ENCODE data around the gene GPSM3.
A peak's percentile ranks its signal among the peaks of the same experiment; 100 is the strongest.
"Not testable (repeated sequence)": the region's sequence is repeated elsewhere in the genome, so short reads cannot be mapped to it uniquely, and the experiment has no call there.

Gene GPSM3

DNA sequence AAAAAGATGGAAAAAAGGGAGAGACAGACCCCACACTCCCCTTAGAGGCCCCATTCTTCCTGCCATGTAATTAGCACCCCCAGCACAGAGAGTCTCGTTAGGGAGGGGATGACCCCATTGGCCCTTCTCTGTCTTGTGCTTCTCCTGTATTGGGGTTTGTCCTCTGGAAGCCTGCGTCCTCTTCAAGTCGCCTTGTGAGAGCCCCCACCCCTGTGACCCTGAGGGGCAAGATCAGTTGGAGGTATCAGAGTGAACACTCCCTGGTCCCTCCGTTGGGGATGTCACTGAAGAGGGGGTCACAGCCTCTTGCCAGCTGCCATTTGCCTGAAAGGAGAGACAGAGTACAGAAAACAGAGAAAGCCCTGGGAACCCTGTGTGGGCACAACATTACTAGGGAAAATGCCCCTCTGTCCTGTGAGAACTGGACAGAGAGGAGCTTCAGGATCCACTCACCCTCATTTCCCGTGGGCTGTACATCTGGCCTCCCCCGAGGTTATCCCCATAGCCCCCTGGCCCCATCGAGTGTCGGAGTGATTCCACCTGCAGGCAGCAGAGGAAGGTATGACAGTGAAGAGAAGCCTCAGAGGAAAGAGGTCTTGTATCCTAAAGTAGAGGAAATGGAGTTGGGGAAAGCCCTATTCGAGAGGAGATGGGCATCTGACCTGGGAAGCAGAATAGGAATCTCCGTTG, 6.1 kb downstream of the GPSM3 start:
- DNase-seq = not testable (repeated sequence)

DNA sequence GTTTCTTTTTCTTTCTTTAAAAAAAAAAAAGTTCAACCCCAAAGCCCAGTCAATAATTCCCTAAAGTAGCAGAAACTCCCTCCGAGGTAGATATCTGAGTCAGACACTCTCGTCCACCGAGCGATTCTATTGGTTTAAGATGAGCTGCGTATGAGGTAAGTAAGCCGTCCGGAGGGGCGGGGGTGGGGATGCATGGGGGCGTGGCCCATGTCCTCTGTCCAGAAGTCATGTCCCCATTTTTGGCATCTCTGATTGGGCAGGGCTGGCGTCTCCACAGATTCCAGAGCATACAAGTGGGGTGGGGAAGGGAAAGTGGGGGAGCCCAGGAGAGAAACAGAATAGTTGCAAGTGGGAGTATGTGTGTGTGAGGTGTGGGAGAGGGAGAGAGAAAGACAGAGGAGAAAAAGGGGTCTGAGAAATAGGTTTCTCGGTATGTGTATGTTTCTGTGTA, 6.7 kb downstream of the GPSM3 start:
- peak; percentile 63 for DNase-seq

DNA sequence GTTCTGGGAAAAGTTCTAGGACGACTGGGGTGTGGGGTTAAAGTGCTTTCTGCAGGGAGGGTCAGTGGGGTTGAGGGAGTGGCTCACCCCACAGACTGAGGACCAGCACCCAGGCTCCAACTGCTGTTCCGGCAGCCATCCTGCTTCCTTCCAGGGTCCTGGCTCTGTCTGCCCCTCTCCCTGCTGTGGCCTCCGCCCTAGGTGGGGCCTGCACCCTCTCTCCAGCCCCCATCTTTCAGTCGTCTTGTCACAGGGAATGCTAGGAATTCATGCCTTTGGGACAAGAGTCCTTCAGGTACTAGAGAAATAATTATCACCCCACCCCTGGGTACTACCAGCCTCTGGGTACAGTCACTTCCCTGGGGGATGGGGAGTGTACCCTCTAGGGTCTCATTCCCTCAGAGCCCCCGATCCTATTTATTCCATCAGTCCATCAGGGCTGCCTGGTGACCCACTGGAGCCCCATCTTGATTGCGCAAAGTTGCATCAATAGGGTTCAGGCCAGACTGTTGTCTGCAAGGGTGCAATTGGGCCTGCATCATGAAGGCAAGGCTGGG, 8.3 kb downstream of the GPSM3 start, which contains the start of gene AGER:
Gene AGER (minus strand): TSS at position 170 of the 557 bp plus-strand sequence. CDS start 31 bp downstream, at position 139.
- no peak for DNase-seq

DNA sequence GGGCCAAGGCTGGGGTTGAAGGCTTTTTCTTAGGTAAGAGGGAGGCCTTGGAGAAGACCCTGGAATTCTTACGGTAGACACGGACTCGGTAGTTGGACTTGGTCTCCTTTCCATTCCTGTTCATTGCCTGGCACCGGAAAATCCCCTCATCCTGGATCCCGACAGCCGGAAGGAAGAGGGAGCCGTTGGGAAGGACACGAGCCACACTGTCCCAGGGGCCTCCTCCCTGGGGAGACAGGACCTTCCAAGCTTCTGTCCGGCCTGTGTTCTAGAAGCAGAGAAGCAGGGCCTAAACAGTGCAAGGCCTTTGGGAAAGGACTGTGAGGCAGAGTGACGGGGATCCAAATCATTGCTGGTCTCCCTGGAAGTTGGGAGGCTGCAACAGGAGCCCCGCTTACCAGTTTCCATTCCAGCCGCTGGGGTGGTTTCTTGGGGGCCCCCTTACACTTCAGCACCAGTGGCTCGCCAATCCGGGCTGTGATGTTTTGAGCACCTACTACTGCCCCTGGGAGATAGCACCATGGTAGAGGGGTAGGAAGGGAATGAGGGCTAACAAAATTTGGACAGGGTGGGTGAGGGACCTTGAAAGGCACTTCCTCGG, 8.9 kb downstream of the GPSM3 start:
- DNase-seq = no peak

DNA sequence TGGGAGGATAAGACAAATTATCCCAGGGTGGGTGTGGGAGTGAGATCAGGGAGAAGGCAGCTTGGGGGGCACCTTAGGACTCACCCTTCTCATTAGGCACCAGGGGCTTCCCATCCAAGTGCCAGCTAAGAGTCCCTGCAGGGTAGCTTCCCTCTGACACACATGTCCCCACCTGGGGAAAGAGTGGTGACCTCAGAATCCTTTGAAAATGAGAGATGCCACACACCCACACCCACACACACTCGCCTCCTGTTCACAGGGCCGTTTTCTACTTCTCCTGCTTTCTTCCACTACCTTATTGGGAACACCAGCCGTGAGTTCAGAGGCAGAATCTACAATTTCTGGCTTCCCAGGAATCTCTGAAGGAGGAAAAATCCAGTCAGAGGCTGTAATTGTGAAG, 9.4 kb downstream of the GPSM3 start:
- no peak for DNase-seq

DNA sequence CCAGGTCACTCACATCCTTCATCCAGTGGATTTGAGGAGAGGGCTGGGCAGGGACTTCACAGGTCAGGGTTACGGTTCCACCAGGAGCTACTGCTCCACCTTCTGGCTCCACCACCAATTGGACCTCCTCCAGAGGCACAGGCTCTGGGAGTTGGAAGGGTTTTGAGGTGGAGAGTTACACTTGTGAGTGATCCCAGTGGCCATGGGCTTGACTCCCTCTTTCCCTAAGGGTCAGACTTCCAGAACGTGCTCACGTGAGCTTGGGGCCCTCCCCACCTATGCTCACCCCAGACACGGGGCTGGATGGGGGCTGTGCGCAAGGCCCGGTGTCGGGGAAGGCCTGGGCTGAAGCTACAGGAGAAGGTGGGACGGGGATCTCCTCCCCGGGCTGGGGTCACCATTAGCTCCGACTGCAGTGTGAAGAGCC, 9.9 kb downstream of the GPSM3 start:
- DNase-seq = no peak

DNA sequence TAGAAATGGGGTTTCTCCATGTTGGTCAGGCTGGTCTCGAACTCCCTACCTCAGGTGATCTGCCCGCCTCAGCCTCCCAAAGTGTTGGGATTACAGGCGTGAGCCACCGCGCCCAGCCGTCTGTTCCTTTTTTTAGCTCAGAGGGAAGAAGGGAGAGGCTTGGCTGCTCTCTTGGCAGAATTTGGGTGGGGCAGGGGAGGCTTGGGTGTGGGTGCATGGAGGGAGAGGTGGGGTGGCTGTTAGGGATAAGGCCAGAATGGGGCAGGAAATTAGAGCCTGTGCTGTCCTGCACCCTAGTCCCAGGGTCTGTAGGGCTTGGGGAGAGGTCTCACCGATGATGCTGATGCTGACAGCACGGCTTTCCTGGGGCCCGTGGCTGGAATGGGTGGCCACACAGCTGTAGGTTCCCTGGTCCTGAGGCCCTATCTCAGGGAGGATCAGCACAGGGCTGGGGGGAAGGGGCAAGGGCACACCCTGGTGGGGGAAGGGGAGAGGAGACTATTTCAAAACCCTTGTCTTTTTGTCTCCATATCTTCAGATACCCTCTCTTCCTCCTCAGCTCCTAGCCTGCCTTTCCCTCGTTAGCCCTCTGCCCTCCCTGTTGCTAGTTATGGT, 10.4 kb downstream of the GPSM3 start:
- DNase-seq = no peak

DNA sequence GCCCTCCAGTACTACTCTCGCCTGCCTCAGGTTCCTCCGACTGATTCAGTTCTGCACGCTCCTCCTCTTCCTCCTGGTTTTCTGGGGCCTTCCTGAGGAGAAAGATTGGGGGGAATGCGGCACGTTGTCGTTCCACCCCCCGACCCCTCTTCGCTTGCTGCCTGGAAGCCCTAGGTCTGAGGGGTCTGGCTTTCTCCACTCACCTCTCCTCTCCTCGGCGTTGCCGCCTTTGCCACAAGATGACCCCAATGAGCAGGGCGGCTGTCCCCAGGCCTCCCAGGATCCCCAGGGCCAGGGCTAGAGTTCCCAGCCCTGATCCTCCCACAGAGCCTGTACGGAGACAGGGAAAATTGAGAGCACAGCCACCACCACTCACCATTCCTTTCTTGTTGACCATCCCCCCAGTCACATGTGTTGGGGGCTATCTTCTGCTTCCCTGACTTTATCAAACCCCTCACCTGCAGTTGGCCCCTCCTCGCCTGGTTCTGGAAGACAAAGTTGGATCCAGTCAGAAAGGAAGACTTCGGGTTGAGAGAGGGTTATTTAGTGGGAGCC, 11.2 kb downstream of the GPSM3 start:
- no peak for DNase-seq

DNA sequence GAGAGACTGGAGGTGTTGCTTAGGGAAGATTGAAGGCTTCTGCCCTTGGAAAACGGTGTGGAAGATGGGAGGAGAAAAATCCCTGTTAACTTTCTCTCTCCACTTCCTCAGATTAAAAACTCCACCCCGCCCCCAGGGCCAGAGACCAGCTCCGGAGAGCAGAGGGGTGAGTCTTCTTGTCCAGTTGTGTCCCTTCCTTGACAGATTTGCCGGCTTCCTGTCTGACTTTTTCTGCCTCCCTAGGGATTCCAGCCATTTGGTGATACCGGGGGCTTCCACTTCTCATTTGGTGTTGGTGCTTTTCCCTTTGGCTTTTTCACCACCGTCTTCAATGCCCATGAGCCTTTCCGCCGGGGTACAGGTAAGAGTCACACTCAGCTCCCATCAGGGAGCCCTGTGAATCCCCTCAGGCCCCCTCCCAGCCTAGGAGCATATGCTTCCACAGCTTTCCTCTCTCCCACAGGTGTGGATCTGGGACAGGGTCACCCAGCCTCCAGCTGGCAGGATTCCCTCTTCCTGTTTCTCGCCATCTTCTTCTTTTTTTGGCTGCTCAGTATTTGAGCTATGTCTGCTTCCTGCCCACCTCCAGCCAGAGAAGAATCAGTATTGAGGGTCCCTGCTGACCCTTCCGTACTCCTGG, 12.6 kb downstream of the GPSM3 start:
- DNase-seq = no peak

DNA sequence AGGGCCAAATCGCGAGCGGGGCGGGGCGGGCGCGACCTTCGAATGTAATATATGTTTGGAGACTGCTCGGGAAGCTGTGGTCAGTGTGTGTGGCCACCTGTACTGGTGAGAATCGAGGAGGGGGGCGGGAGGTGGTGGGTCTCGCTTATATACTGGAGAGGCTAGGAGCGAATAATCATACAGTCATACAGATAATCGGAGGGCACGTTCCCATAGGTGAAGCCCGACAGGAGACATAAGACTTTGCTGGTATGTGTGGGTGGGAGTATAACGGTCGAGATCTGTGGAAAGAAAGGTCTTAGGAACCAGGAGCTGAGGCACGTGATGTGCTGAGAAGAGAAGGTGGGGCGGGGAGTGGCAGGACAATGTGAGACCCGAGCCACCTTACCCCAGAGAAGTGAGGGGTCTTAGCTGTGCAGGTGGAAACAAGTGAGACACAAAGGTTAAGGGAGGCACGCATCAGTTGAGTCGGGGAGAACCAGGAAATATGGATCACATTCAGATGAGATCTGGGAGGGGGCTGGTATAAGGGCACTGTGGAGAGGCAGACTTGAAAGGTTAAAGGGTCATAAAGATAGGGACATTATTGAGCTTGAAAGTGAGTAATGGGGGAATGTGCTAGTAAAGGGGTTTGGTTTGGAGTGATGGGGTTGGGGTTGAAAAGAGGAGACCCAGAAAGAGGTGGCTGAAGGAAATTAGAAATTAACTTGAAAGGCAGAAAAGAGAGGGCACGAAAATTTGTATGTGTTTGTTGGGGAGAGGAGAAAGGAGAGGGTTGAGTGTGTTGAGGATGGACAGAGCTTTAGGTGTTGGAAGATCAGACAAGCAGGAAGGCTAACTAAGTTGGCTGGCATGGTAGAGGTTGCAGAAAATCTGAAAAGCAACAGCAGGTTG, 13.6 kb downstream of the GPSM3 start:
- no peak for DNase-seq

DNA sequence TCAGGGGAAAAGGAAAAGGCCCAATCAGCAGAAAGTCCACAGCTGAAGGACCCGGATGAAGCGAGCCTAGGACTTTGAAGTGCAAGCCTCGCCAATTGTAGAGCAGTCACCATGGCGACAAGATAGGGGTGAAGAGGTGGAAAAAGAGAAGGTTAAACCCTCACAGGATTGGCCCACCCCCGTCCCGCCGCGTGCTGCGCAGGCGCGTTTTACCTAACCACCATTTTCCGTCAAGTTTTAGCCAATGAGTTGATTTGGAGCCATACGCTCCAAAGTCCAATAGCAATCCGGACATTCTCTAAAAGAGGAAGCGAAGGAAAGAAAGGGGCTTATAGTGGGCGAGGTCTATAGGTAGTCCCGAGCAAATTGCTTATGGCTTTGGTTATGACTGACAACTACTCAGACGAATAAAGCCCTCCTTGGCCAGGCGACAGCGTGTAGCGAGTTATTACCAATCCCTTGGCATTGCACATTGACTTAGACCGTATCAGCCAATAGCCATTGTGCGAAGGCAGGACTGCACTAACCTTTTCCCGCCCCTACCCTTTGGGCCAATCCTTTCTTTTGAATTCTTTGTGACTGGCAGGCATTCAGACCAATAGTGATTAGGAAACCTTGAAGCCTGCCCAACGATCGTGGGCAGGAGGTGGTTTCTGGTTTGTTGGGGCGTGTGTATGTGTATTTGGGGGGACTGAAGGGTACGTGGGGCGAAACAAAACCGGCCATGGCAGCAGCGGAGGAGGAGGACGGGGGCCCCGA, 14.5 kb downstream of the GPSM3 start, which contains the start of gene RNF5:
Gene RNF5 (plus strand): TSS at position 618 of the 759 bp plus-strand sequence. CDS start 107 bp downstream, at position 725.
- peak; percentile 96 for DNase-seq

DNA sequence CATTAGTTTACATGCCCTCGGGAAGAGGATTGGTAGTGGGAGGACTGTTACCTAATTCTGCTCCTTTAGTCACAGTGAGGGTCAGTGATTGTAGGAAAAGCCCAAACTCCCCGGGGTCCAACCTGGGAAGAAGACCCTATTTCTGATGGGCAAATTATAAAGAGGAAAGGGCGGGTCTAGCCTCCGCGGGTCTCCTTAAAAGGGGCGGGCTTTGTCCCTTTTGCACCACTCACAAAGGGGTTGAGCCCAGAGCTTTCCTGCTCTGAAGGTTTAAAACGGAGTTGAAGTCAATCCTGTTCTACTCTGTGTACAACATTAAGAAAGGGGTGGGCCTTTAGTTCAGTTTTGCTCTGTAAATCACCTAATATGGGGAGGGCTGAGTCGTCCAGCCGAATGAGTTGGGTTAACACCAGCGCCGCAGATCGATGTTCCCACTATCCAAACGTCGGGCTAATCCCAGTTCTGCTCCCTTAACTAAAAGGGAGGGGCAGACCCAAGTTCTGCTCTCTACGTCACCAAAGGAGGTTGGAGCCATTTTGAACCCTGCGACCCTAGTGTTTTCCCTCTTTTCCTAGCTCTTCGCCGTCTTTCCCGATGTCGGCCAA, 15.2 kb downstream of the GPSM3 start:
- peak; percentile 56 for DNase-seq

DNA sequence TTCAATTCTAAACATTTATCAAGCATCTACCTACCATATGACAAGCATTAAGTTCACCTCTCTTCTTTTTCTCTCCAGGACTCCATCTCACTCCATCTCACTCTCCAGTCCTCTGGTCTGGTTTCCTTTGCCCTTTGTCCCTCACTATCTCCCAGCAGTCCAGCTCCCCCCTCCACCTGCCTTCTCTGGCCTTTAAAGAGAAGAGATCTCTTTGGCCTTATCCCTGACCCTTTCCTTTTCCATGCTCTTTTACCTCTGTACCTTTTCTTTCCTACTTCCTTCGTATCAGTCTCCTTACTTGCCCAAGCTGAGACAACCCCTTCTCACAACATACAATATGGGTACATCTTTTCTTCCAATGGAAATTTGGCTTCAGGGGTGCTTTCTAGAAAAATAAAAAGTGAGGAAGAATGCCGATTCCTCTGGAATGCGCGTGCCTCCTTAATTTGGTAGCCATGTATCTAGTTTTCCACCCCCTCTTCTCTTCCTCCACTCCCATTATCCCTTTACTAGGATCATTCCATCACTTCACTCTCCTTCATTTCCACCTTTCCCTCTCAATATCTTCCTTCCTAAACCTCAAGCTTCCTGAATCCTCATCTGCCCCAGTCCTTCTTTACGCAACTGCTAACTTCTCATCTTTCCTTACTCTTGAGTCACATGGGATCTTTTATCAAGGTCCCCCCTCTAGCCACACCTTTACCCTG, 15.8 kb downstream of the GPSM3 start:
- DNase-seq = no peak

DNA sequence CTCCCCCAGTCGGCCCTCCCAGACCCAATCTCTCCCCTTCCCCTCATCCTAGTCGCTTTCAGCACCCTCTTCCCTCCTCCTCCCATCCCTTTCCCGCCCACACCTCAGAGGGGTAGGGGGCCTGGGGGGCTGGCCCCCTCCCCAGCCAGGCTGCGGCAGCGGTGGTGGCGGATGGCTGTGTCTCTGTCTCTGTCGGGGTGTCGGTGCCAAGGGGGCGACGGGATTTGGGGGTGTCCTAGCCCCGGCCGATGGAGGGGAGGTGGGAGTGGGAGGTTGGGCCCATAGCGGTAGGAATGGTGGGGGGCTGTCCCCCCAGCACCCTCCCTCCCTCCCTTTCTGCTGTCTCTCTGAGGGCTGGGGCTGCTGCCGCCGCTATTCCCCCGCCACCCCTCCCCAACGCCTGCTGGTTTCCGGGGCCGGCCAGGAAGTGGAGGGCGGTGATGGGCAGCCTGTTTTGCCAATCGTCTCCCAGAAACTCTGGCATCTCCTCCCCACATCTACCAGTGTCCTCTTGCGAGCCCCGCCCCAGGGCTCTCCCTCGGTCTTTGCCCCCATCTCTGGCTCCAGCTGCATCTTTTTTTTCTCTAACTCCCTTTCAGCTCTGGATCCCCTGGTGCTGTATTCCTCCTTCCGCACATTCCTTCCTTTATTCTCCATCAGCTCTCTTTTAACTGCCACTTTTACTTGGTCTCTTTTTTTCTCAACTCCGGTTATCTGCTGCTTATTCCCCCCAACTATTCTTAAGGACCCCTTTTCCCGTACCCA, 16.6 kb downstream of the GPSM3 start, which contains the start of gene AGPAT1:
Gene AGPAT1 (minus strand): TSS at position 374 of the 765 bp plus-strand sequence. CDS start 4,588 bp downstream, outside the sequence.
- DNase-seq = peak; percentile 96

DNA sequence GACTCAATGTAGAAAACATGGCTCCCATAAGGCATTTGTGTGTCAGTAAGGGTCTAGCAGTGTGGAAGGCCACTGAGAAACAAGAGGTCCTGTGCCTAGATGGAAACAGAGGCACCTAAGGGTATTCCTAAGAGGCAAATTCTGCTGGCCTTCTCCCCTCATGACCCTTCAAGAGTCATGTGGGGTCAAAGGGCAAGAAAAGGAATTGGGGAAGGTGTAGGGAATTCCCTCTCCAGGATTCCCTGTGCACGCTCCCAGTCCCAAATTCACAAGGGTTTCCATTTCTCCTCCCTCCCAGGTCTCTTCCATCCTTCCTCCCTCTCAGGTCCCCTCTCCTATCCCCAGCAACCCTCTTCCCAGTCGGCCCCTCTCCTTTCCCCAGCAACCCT, 17.1 kb downstream of the GPSM3 start:
- no peak for DNase-seq

DNA sequence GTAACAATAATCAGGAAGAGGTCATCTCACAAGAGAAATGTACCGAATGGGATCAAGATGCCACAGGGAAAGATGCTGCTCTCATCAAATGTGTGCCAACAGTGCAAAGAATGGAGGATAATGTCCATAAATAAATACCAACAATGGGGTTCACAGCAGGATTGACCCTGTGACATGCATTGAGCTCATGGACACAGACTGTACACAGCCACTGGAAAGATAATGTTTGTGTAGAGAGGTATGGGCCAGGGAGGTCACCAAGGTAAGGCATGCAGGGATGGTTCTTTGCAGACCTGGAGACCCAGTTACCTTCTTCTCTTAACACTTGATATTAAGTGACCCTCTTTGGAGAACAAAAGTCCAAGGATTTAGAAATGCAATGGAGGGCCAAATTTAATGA, 18.0 kb downstream of the GPSM3 start:
- DNase-seq = no peak

DNA sequence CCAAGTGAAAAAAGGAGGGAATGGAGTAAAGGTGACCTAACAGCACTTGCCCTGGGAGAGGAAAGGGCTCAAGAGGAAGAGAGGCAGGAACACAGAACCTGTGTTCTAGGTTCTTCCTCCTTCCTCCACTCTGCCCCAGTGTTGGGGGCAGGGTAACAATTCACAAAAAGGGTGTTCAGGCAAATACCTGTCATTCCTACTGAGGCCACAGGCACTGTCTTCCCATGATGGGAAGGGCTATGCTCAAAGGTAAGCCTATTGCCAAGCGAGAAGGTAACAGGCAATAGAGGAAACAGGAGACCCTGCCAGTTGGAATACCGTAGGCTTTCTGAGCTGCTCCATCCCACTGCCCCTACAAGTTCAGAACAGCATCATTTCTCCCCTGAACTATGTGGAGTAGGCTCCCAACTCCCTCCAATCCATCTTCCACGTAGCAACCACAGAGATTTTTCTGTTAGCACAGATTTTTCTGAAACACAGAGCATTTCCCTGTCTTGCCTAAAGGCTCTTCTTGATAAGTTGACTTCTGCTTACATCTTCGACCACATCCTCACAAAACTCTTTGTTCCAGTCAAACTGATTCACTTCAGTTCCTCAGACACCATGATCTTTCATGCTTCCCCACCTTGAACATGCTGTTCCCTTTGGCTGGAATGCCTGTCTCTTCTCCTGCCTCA, 19.3 kb downstream of the GPSM3 start:
- no peak for DNase-seq

DNA sequence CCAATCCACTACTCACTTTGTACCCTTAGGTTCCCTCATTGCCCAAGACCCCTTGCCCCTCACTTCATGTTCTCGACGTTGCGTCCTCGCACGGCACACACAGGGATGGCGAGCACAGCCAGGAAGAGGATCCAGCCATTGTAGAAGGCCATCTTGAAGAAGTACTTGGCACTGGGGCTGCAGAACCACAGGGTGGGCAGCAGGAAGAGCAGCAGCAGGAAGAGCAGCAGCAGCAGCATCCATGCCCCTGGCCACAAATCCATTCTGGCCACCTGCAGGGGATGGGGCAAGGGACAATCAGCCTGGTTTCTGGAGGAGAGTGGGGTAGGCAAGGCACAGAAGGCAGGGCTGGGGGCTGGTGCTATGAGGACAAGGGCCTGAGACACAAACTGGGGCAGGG, 21.2 kb downstream of the GPSM3 start:
- DNase-seq = no peak

Measured in CD4-positive, alpha-beta T cell treated with Interleukin-6 for 4 hours (primary cell).